Activated CD8-positive, alpha-beta memory T cell treated with anti-CD3 and anti-CD28 coated beads, Interleukin-2, amount 10 ng/mL, durations not matched to agents 7 days and 5 days (primary cell): ENCODE data around the gene PARVB. TPM values are rescaled to one million over a fixed set of nuclear protein-coding genes. Genes with fewer than 3 reads are reported as not detected.
"Not testable (repeated sequence)": the region's sequence is repeated elsewhere in the genome, so short reads cannot be mapped to it uniquely, and the experiment has no call there.

ENCODE experiments used
- ATAC-seq: fragments of 150-1000 bp; cut with Tn5 transposase; one replicate; pipeline ENCODE4 v1.10.0; 2021; ENCODE audit warnings: moderate library complexity
- CTCF ChIA-PET: fragments of 350-600 bp; sonication (Branson Sonifier 250); formaldehyde crosslinking; loops from one replicate; lab custom pipeline; 2021; ENCODE audit warnings: antibody characterized with exemption; lab: Charles Lee
- DNase-seq: peaks from one replicate; pipeline ENCODE4 v3.0.0-alpha.2; 2020
- H3K27ac Mint-ChIP-seq: one replicate; pipeline ENCODE4 v1.8.0; 2021; ENCODE audit warnings: mild to moderate bottlenecking, mixed read lengths
- H3K27me3 Mint-ChIP-seq: one replicate; pipeline ENCODE4 v1.8.0; 2021; ENCODE audit warnings: mixed read lengths
- H3K36me3 Mint-ChIP-seq: one replicate; pipeline ENCODE4 v1.8.0; 2021; ENCODE audit warnings: mild to moderate bottlenecking, mixed read lengths
- H3K4me1 Mint-ChIP-seq: one replicate; pipeline ENCODE4 v1.8.0; 2021; ENCODE audit warnings: mixed read lengths
- H3K4me3 Mint-ChIP-seq: one replicate; pipeline ENCODE4 v1.8.0; 2021; ENCODE audit warnings: mild to moderate bottlenecking, moderate library complexity, mixed read lengths
- H3K9me3 Mint-ChIP-seq: one replicate; pipeline ENCODE4 v1.8.0; 2022; ENCODE audit warnings: low read depth, mixed read lengths
- total RNA-seq, 2 experiments: library from RNA; stranded (reverse); gene quantifications; one replicate each; pipeline ENCODE4 v1.2.3, GENCODE V29; 2021

The PARVB gene
- total RNA-seq, 2 experiments from 2014 or later, result 56.9 to 66.9 TPM

DNA sequence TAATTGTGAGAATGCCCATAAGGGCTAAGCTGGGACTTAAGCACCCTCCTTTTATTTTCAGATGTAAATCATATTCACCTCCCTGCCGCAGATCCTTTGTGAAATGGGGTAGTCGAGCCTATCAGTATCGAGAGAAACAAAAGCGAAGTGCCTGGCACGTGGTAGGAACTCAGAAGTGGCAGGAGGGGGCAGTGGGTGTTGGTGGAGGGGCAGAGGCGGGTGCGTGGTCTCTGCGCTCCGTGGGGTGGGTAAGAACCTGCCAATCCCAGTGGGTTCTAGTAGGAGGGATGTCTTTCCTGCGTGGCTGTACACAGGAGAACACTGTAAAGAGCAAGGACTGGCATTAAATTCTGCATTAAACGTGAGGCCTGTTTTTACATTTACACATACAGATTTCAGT is 21.8 kb upstream of the PARVB start:
- H3K36me3 Mint-ChIP-seq, result peaks cover 10% of the 10 kb centered on the region
- H3K4me1 Mint-ChIP-seq, result no peaks in the 10 kb centered on the region
- no peaks in the 10 kb centered on the region for H3K27me3 Mint-ChIP-seq
- H3K27ac Mint-ChIP-seq, result no peak overlapping the region
- H3K4me3 Mint-ChIP-seq, result no peak overlapping the region
- no peaks in the 10 kb centered on the region for H3K9me3 Mint-ChIP-seq
- no peak for ATAC-seq
- DNase-seq, result no peak
- CTCF ChIA-PET, result interaction anchor here (1.2 kb wide), 1 partner anchor 9 kb away, joined by 6 read pairs; no protein-coding TSS in a partner anchor

DNA sequence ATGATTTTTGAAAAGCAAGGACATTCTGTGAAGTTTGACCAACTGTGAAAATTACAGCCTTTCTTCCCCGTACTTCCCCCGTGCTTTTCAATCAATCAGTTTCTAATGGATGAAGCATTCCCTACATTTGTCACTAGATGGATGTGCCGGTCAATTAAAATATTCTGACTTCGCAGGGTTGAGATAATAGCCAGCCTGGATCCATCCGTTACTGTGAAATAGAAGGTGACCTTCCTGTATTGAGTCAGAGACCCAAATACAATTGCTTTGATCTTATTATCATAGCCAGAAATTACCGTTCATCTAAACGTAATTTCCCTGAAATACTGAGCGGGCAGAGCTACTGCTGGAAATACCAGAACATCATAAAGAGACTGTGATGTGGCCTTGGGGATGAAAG is 21.1 kb upstream of the PARVB start:
- no peaks in the 10 kb centered on the region for H3K27me3 Mint-ChIP-seq
- no peak overlapping the region for H3K27ac Mint-ChIP-seq
- no peak for DNase-seq
- peaks cover 7% of the 10 kb centered on the region for H3K36me3 Mint-ChIP-seq
- CTCF ChIA-PET, result interaction anchor here (0.6 to 1.2 kb wide), 2 partner anchors 10 to 682 kb away, joined by 3 to 6 read pairs; no protein-coding TSS in a partner anchor
- H3K4me1 Mint-ChIP-seq, result no peaks in the 10 kb centered on the region
- H3K4me3 Mint-ChIP-seq, result no peak overlapping the region
- no peaks in the 10 kb centered on the region for H3K9me3 Mint-ChIP-seq
- no peak for ATAC-seq

DNA sequence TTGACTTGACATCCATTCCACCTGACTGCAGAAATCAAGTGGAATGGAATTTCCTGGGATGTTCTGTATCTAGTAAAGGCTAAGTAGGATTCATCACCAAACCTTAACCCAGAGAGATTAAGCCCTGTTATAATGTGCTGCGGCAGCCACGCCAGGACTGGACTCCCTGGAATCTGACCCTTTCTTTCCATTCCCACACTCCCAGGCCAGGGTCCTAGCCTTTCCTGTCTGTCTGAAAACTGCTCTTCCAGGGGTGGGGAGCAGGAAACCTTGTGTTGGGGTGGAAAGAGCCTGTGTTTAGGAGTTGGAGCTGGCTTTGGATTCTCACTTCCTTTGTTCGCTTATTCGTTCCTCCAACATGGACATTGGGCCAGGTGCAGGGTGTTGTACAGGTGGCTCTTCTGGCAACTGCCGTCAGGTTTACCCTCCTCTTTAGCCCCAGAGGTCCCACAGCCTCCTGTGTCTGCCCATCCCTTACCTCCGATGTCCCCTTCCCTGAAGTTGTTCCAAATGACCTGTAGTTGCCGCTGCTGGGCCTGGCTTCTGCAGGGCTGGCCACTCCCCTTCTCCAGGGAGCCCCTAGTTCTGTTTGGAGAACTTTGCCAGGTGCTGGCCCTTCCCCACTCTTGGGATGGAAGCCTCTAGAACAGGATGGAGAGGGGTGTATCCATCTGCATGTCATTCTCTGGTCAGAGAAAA is 20.5 kb upstream of the PARVB start:
- DNase-seq, result no peak
- no peak for ATAC-seq
- Mint-ChIP-seq H3K4me3 (no peak overlapping the region), H3K36me3 (peaks cover 5% of the 10 kb centered on the region), H3K9me3 (no peaks in the 10 kb centered on the region), H3K27ac (no peak overlapping the region), H3K4me1 (no peaks in the 10 kb centered on the region), H3K27me3 (no peaks in the 10 kb centered on the region)
- CTCF ChIA-PET, result interaction anchor here (0.6 kb wide), 1 partner anchor 681 kb away, joined by 3 read pairs; no protein-coding TSS in a partner anchor

DNA sequence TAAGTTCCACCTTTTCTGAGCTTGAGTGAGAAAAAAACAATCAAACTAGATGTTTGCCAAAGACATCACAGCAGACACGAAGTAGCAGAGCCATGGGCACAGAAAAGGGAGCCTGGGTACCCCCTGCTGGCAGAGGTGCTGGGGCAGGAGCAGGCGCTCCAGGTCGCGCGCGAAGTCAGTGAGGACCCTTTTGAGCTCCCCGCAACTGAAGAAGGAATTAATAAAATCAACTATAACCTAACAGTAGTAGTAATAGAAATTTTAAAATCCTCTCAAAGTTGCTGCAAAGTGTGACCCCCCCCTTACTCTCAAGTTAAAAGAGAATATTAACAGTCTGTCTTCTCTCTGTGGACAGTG is 20.0 kb upstream of the PARVB start:
- ATAC-seq (no peak), DNase-seq (no peak)
- H3K27ac Mint-ChIP-seq, result no peak overlapping the region
- no peaks in the 10 kb centered on the region for H3K4me1 Mint-ChIP-seq
- peaks cover 2% of the 10 kb centered on the region for H3K36me3 Mint-ChIP-seq
- CTCF ChIA-PET, result no interaction called here
- no peaks in the 10 kb centered on the region for H3K27me3 Mint-ChIP-seq
- no peak overlapping the region for H3K4me3 Mint-ChIP-seq
- no peaks in the 10 kb centered on the region for H3K9me3 Mint-ChIP-seq

DNA sequence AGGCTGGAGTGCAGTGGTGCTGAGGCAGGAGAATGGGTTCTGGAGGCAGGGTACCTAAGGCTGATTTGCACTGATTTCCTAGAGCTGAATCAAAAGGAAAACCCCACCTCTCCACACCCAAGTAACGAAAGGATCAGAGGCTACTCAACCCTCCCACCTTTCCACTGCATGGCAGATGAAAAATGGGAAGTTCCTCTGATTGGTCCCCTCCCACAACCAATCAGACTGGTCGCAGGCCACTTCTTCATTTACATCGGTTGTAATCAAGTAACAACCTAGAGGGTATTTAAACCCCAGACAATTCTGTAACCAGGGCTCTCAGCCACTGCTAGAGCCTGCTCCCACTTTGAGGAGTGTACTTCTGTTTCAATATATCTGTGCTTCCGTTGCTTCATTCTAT is 18.6 kb upstream of the PARVB start:
- no peak overlapping the region for H3K27ac Mint-ChIP-seq
- ATAC-seq (no peak), DNase-seq (no peak)
- CTCF ChIA-PET, result interaction anchor here (2.0 kb wide), 1 partner anchor 12 kb away, joined by 6 read pairs; no protein-coding TSS in a partner anchor
- H3K4me3 Mint-ChIP-seq, result no peak overlapping the region
- no peaks in the 10 kb centered on the region for H3K4me1 Mint-ChIP-seq
- H3K9me3 Mint-ChIP-seq, result no peaks in the 10 kb centered on the region
- peaks cover 1% of the 10 kb centered on the region for H3K36me3 Mint-ChIP-seq
- no peaks in the 10 kb centered on the region for H3K27me3 Mint-ChIP-seq

DNA sequence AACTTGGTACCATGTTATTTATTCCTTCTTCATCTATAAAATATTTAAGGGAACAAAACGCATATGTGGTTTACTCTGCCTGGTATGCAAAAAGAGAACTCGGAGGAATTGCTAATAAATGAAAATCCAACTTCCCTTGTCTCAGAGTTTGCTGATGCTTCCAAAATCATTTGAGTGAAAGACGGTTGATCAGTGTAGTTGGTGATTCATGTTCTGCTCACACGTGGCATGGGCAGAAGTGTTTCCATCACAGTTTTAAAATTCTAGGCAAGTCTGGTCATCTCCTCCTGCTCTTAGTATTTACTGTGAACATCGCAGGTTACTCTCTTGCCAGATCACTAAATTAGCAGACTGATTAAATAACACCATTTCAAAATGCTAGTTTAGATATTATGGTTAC is 11.9 kb upstream of the PARVB start:
- Mint-ChIP-seq H3K4me1 (no peaks in the 10 kb centered on the region), H3K27me3 (no peaks in the 10 kb centered on the region), H3K4me3 (no peak overlapping the region), H3K27ac (no peak overlapping the region), H3K9me3 (no peaks in the 10 kb centered on the region), H3K36me3 (no peaks in the 10 kb centered on the region)
- no peak for ATAC-seq
- DNase-seq, result no peak
- CTCF ChIA-PET, result interaction anchor here (1.0 kb wide), 2 partner anchors 19 to 74 kb away, joined by 3 read pairs; no protein-coding TSS in a partner anchor

DNA sequence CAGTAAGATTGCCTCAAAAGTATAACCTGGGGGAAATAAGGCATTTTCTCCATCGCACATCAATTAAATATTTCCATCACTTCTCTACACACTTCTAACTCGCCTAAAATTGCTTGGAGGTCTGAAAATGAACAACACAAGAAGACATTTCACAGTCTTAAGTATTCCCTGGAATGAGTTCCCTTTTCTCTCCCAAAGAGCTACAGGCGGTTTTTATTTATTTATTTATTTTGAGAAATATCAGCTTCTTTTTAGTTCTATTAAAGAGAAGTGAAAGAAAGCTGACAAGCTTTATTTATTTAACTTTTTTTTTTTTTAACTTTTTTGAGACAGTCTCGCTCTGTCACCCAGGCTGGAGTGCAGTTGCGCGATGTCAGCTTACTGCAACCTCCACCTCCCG is 11.5 kb upstream of the PARVB start:
- Mint-ChIP-seq H3K36me3 (no peaks in the 10 kb centered on the region), H3K9me3 (no peaks in the 10 kb centered on the region), H3K4me3 (no peak overlapping the region), H3K27me3 (no peaks in the 10 kb centered on the region), H3K4me1 (no peaks in the 10 kb centered on the region), H3K27ac (no peak overlapping the region)
- ATAC-seq, result no peak
- no peak for DNase-seq
- CTCF ChIA-PET, result interaction anchor here (1.0 kb wide), 2 partner anchors 19 to 73 kb away, joined by 3 read pairs; no protein-coding TSS in a partner anchor

DNA sequence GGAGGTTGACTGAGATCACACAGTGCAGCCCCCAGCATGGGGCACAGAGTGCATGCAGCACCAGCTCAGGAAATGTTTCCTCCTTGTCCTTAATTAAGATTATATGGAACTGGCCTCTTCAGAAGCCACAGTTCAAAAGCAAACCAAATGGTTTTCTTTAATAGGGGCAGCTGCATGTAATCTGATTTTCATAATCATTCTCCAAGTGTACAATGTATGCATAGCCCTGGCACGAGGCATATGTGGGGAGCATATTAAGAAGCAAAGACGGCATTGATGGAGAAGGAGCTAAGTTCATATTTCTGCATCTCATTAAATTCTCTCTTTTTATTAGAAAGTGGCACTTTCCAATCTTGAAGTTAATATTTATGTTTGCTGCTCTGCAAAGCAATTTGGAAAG is 9.9 kb upstream of the PARVB start:
- CTCF ChIA-PET, result no interaction called here

DNA sequence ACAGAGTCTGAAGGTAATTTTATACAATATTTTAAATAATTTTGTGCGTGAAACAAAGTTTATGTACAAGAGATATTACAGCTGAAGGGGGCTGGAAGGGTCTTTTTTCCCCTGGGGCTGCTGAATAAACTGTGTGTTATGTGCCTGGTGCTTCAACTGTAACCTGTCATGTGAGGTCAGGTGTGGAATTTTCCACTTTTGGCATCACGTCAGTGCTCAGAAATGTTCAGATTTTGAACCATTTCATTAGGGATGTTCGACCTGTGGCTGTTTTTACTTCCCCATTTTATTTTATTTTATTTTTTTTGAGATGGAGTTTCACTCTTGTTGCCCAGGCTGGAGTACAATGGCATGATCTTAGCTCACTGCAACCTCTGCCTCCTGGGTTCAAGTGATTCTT is 7.5 kb upstream of the PARVB start:
- H3K4me3 Mint-ChIP-seq, H3K27me3 Mint-ChIP-seq, ATAC-seq, CTCF ChIA-PET, H3K4me1 Mint-ChIP-seq, DNase-seq, H3K36me3 Mint-ChIP-seq, H3K9me3 Mint-ChIP-seq, H3K27ac Mint-ChIP-seq: not testable (repeated sequence)

More for the DNA sequence above, 9.9 kb upstream of the PARVB start:
- Mint-ChIP-seq H3K36me3 (no peaks in the 10 kb centered on the region), H3K27me3 (no peaks in the 10 kb centered on the region), H3K9me3 (no peaks in the 10 kb centered on the region), H3K4me3 (no peak overlapping the region), H3K27ac (no peak overlapping the region), H3K4me1 (no peaks in the 10 kb centered on the region)
- ATAC-seq (no peak), DNase-seq (no peak)

DNA sequence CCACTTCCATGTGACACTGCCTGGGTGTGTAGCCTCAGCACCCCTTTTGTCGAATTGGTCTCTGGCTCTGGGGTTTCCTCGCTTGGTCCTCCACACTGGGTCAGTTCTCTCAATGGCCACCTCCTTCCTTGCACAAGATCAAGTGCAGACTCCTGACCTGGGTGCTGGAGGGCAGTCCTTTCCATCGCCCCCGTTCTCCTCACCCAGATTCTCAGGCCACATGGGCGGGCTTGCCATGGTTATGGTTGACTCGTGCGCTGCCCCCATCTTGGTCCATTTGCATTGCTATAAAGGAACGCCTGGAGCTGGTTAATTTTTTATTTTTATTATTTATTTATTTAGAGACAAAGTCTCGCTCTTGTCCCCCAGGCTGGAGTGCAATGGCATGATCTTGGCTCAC is 5.5 kb upstream of the PARVB start:
- Mint-ChIP-seq H3K27ac (no peak overlapping the region), H3K36me3 (peaks cover 2% of the 10 kb centered on the region), H3K4me1 (peaks cover 15% of the 10 kb centered on the region), H3K4me3 (no peak overlapping the region), H3K27me3 (no peaks in the 10 kb centered on the region), H3K9me3 (no peaks in the 10 kb centered on the region)
- ATAC-seq, result no peak
- DNase-seq, result no peak
- CTCF ChIA-PET, result no interaction called here

DNA sequence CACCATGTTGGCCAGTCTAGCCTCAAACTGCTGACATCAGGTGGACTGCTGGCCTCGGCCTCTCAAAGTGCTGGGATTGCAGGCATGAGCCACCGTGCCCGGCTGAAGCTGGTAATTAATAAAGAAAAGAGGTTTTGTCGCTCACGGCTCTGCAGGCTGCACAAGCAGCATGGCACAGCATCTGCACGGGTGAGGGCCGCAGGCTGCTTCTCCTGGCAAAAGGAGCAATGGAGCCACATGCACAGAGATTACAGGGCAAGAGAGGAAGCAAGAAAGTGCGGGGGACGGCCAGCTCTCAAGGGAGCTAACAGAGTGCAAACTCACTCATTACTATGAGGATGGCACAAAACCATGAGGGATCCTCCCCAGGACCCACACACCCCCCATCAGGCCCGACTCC is 4.7 kb upstream of the PARVB start:
- Mint-ChIP-seq H3K4me3 (no peak overlapping the region), H3K4me1 (peaks cover 17% of the 10 kb centered on the region), H3K27ac (no peak overlapping the region), H3K36me3 (peaks cover 2% of the 10 kb centered on the region), H3K9me3 (no peaks in the 10 kb centered on the region), H3K27me3 (no peaks in the 10 kb centered on the region)
- ATAC-seq (no peak), DNase-seq (no peak)
- CTCF ChIA-PET, result interaction anchor here (2.4 kb wide), 1 partner anchor 26 kb away, joined by 5 read pairs; no protein-coding TSS in a partner anchor

DNA sequence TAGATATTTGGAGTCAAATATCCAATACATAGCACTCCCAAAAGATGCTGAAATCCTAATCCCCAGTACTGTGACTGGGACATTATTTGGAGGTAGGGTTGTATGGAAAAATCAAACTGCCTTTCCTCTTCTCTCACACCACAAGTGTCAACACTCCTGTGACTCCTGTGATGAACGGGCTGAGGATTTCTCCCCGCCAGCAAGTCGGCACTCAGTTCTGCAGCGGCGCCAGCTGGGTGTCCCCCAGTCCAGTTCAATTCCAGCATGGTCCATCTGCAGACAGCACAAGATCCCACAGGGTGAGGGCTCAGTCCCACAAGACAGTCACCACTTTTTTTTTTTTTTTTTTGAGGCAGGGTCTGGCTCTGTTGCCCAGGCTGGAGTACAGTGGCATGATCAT is 4.3 kb upstream of the PARVB start:
- no peak for ATAC-seq

DNA sequence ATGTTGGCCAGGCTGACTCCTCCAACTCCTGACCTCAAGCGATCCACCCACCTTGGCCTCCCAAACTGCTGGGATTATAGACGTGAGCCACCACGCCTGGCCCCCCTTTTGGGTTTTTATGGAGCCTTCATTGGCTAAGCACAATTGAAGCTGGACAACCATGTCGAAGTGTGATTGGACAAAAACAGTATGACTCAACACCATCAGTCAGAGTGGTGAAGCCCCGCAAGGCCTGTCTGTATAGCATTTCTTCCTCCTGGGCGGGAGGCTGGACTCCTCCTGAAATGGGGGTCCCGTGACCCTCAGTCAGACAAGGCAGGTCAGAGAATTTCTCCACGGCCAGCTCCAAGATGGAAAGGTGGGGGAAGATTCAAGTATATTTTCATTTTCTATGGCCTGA is 3.1 kb upstream of the PARVB start:
- Mint-ChIP-seq H3K27me3 (no peaks in the 10 kb centered on the region), H3K36me3 (peaks cover 2% of the 10 kb centered on the region), H3K4me3 (no peak overlapping the region), H3K27ac (no peak overlapping the region), H3K9me3 (no peaks in the 10 kb centered on the region), H3K4me1 (peaks cover 25% of the 10 kb centered on the region)
- no peak for ATAC-seq
- DNase-seq, result no peak
- CTCF ChIA-PET, result interaction anchor here (1.1 to 2.4 kb wide), 2 partner anchors 27 to 60 kb away, joined by 3 to 5 read pairs; no protein-coding TSS in a partner anchor

More for the DNA sequence above, 4.3 kb upstream of the PARVB start:
- no peak overlapping the region for H3K4me3 Mint-ChIP-seq
- no peaks in the 10 kb centered on the region for H3K27me3 Mint-ChIP-seq
- H3K9me3 Mint-ChIP-seq, result no peaks in the 10 kb centered on the region
- CTCF ChIA-PET, result interaction anchor here (2.4 kb wide), 1 partner anchor 26 kb away, joined by 5 read pairs; no protein-coding TSS in a partner anchor
- no peak overlapping the region for H3K27ac Mint-ChIP-seq
- H3K36me3 Mint-ChIP-seq, result peaks cover 2% of the 10 kb centered on the region
- no peak for DNase-seq
- H3K4me1 Mint-ChIP-seq, result peaks cover 17% of the 10 kb centered on the region
